Vagina (tissue), 2 donors: ENCODE data around the gene TRPM4.

Source experiments
- POLR2A ChIP-seq, 2 donors: fragments of 450-650 bp; IDR thresholded peaks; one replicate each; pipeline ENCODE4 v1.6.1; 2017; ENCODE audit warnings: antibody characterized with exemption in 2 of 2, mild to moderate bottlenecking in 2 of 2, moderate library complexity in 2 of 2
- POLR2AphosphoS5 ChIP-seq, 2 donors: sonication (generic); formaldehyde crosslinking; IDR thresholded peaks; one replicate each; pipeline ENCODE4 v1.9.0; 2017; ENCODE audit warnings: antibody characterized with exemption in 2 of 2, mild to moderate bottlenecking in 2 of 2, low read depth in 1 of 2; ENCODE audit not compliant: insufficient read depth in 1 of 2
- TF ChIP-seq, protein P1 (sequence below), 3 experiments: fragments of 450-650 bp in 2 of 3; fragments of 200-600 bp in 1 of 3; sonication (generic) in 1 of 3; IDR thresholded peaks; one replicate each; pipeline ENCODE4 v1.5.1; 2017 to 2019; ENCODE audit warnings: antibody characterized with exemption in 3 of 3, mild to moderate bottlenecking in 2 of 3, moderate library complexity in 2 of 3

DNA sequence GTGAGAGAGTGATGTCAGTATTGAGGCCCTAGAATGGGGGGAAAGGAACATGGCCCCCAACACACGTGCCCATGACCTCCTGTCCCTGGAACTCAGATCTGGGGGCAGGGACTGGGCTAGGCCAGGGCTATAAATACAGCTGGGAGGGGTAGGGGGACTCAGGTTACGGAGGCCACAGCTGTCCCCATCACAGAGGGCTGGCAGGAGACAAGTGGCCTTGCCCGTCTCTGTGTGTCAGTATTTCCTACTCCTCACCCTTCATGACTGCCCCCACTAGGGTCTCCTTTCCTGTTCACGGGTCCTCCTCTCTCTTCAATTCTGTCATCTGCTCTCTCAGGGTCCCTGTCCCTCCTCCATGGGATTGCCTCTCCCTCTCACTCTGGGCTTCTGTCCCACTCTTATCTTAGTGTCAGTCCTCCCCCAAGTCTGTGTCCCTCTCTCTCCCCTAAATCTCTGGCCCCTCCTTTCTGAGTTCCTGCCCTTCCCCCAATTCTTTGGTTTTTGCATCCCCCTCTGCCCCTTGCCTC lies 1.7 kb upstream of the TRPM4 start:
- TF ChIP-seq, protein P1, sequence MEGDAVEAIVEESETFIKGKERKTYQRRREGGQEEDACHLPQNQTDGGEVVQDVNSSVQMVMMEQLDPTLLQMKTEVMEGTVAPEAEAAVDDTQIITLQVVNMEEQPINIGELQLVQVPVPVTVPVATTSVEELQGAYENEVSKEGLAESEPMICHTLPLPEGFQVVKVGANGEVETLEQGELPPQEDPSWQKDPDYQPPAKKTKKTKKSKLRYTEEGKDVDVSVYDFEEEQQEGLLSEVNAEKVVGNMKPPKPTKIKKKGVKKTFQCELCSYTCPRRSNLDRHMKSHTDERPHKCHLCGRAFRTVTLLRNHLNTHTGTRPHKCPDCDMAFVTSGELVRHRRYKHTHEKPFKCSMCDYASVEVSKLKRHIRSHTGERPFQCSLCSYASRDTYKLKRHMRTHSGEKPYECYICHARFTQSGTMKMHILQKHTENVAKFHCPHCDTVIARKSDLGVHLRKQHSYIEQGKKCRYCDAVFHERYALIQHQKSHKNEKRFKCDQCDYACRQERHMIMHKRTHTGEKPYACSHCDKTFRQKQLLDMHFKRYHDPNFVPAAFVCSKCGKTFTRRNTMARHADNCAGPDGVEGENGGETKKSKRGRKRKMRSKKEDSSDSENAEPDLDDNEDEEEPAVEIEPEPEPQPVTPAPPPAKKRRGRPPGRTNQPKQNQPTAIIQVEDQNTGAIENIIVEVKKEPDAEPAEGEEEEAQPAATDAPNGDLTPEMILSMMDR (IDR thresholded peaks at IDR 0.05): no peak
- no peak for TF ChIP-seq POLR2A (IDR thresholded peaks at IDR 0.05)
- TF ChIP-seq POLR2AphosphoS5 (IDR thresholded peaks at IDR 0.05; ENCODE audit: insufficient read depth in 1 of 2, low read depth in 1 of 2): no peak
